Sciatic nerve (tissue), 2 donors: ENCODE data around the gene RPS8. TPM values are rescaled to one million over a fixed set of nuclear protein-coding genes. Genes with fewer than 3 reads are reported as not detected.
"Not testable (repeated sequence)": the region's sequence is repeated elsewhere in the genome, so short reads cannot be mapped to it uniquely, and the experiment has no call there.

Source experiments
- ATAC-seq: fragments of 200-7000 bp; cut with Tn5 transposase; one replicate; pipeline ENCODE4 v1.9.1; 2020; ENCODE audit warnings: mild to moderate bottlenecking, moderate library complexity
- DNase-seq: peaks from one replicate; pipeline ENCODE4 v3.0.0-alpha.2; 2020; ENCODE audit warnings: low spot score
- intact Hi-C: fragments of 100-400 bp; cut with DNase I; formaldehyde crosslinking; loops from one replicate; pipeline ENCODE4 v1.14.2; 2022
- total RNA-seq: library from RNA; stranded (reverse); fragmentation: NEBNext Ultra II Directional; extraction: Animal tissue kit (Norgen Biotek cat#: 25700); gene quantifications from one replicate; pipeline ENCODE4 v1.2.1, GENCODE V29; 2021
- donor health status: DM: no; HTN: no; CAD: no.
- donor health status: DM: no; HTN: no; CAD: no.

The RPS8 gene
- total RNA-seq, 1 donor from 2014 or later: 1,483 TPM

- ATAC-seq (peak; percentile 97), DNase-seq (peak; percentile 99)
- intact Hi-C loops: no loop called here
These were observed 24.6 kb downstream of the RPS8 start, which contains the start of gene PLK3 for GRCh38 chr1:44799770-44800584. TSS of gene PLK3 (plus strand) at chr1:44800377. CDS start at chr1:44800464, 87 bp downstream.

GRCh38 chr1:44801491-44802305, 26.4 kb downstream of the RPS8 start:
- no peak for ATAC-seq
- intact Hi-C loops: no loop called here
- peak; percentile 31 for DNase-seq

- ATAC-seq: no peak
- intact Hi-C loops: no loop called here
- DNase-seq: peak; percentile 59
These were observed 27.1 kb downstream of the RPS8 start for GRCh38 chr1:44802306-44803061.

GRCh38 chr1:44803062-44803311, 27.6 kb downstream of the RPS8 start:
- no peak for ATAC-seq
- intact Hi-C loops: no loop called here
- no peak for DNase-seq

GRCh38 chr1:44803312-44804095, 28.2 kb downstream of the RPS8 start:
- ATAC-seq: no peak
- intact Hi-C loops: no loop called here
- peak; percentile 48 for DNase-seq

GRCh38 chr1:44805311-44806024, 30.1 kb downstream of the RPS8 start:
- intact Hi-C loops: no loop called here

GRCh38 chr1:44806025-44806703, 30.8 kb downstream of the RPS8 start:
- ATAC-seq (no peak), DNase-seq (peak; percentile 71)
- intact Hi-C loops: no loop called here

More at GRCh38 chr1:44805311-44806024, 30.1 kb downstream of the RPS8 start:
- ATAC-seq (no peak), DNase-seq (peak; percentile 58)

- ATAC-seq (no peak), DNase-seq (peak; percentile 64)
- intact Hi-C loops: no loop called here
These were observed 31.5 kb downstream of the RPS8 start, which contains the start of gene DYNLT4 for GRCh38 chr1:44806704-44807363. TSS of gene DYNLT4 (minus strand) at chr1:44807351. CDS start at chr1:44806668, 683 bp downstream.

- DNase-seq: peak; percentile 98
- ATAC-seq: peak; percentile 89
- intact Hi-C loops: no loop called here
These were observed 32.2 kb downstream of the RPS8 start for GRCh38 chr1:44807364-44808062.

GRCh38 chr1:44808063-44808937, 33.0 kb downstream of the RPS8 start, which contains the start of gene BTBD19:
TSS of gene BTBD19 (plus strand) at chr1:44808523. CDS start at chr1:44808821, 298 bp downstream.
- peak; percentile 93 for DNase-seq
- peak; percentile 87 for ATAC-seq
- intact Hi-C loops: no loop called here

GRCh38 chr1:44808938-44809917, 33.9 kb downstream of the RPS8 start:
- intact Hi-C loops: no loop called here
- ATAC-seq (no peak), DNase-seq (peak; percentile 74)

- intact Hi-C loops: no loop called here
- peak; percentile 86 for DNase-seq
- ATAC-seq: no peak
These were observed 34.9 kb downstream of the RPS8 start for GRCh38 chr1:44810101-44810761.

- intact Hi-C loops, ATAC-seq, DNase-seq: not testable (repeated sequence)
These were observed 35.4 kb downstream of the RPS8 start for GRCh38 chr1:44810762-44811105.

- ATAC-seq: no peak
These were observed 35.9 kb downstream of the RPS8 start for GRCh38 chr1:44811234-44811633.

More at GRCh38 chr1:44811234-44811633, 35.9 kb downstream of the RPS8 start:
- peak; percentile 23 for DNase-seq
- intact Hi-C loops: no loop called here
